Liver (tissue), 9 donors: ENCODE results near the gene EBF3. TPM values are rescaled to one million over a fixed set of nuclear protein-coding genes. Genes with fewer than 3 reads are reported as not detected.

Source experiments
- DNase-seq: peaks from one replicate; pipeline ENCODE4 v3.0.0-alpha.2; 2017; ENCODE audit warnings: low spot score
- H3K27ac ChIP-seq, 2 donors: one replicate each; pipeline ENCODE4 v1.7.0; 2013; ENCODE audit warnings: inconsistent platforms in 2 of 2, low read length in 2 of 2, control low read depth in 1 of 2, low read depth in 1 of 2, mild to moderate bottlenecking in 1 of 2
- H3K27me3 ChIP-seq, 4 donors: one replicate each; pipeline versions ENCODE4 v1.6.1 to v1.7.0; 2013; ENCODE audit warnings: low read length in 3 of 4, inconsistent platforms in 1 of 4, mild to moderate bottlenecking in 1 of 4, moderate library complexity in 1 of 4; ENCODE audit not compliant: control insufficient read depth in 4 of 4, insufficient read depth in 4 of 4
- H3K36me3 ChIP-seq, 4 donors: one replicate each; pipeline versions ENCODE4 v1.6.1 to v1.7.0; 2013; ENCODE audit warnings: low read length in 3 of 4, mild to moderate bottlenecking in 3 of 4, low read depth in 1 of 4, moderate library complexity in 1 of 4; ENCODE audit not compliant: control insufficient read depth in 4 of 4, insufficient read depth in 3 of 4
- H3K4me1 ChIP-seq, 4 donors: one replicate each; pipeline versions ENCODE4 v1.6.1 to v1.7.0; 2013; ENCODE audit warnings: low read length in 3 of 4, mild to moderate bottlenecking in 3 of 4, moderate library complexity in 1 of 4; ENCODE audit not compliant: control insufficient read depth in 4 of 4, insufficient read depth in 4 of 4
- H3K4me3 ChIP-seq, 3 donors: one replicate each; pipeline versions ENCODE4 v1.6.1 to v1.7.0; 2013; ENCODE audit warnings: low read length in 3 of 3, control low read depth in 1 of 3, low read depth in 1 of 3, mild to moderate bottlenecking in 1 of 3
- H3K9ac ChIP-seq, 2 donors: one replicate each; pipeline ENCODE4 v1.7.0; 2013; ENCODE audit warnings: low read length in 2 of 2, mild to moderate bottlenecking in 2 of 2, moderate library complexity in 2 of 2, control low read depth in 1 of 2, low read depth in 1 of 2
- H3K9me3 ChIP-seq, 4 donors: one replicate each; pipeline versions ENCODE4 v1.6.1 to v1.7.0; 2013; ENCODE audit warnings: low read length in 3 of 4; ENCODE audit not compliant: control insufficient read depth in 4 of 4
- EGR1 ChIP-seq, 2 donors: IDR thresholded peaks; 2 replicates each; pipeline ENCODE4 v1.6.1; 2016 to 2018; ENCODE audit warnings: antibody characterized with exemption in 2 of 2, low read depth in 2 of 2
- FOXA1 ChIP-seq: IDR thresholded peaks from 2 replicates; pipeline ENCODE4 v1.6.1; 2016; ENCODE audit warnings: antibody characterized with exemption
- FOXA2 ChIP-seq: IDR thresholded peaks from 2 replicates; pipeline ENCODE4 v1.6.1; 2016; ENCODE audit warnings: antibody characterized with exemption
- HNF4G ChIP-seq: IDR thresholded peaks from 2 replicates; pipeline ENCODE4 v1.6.1; 2016; ENCODE audit warnings: antibody characterized with exemption
- JUND ChIP-seq, 2 donors: IDR thresholded peaks; 2 replicates each; pipeline ENCODE4 v1.6.1; 2016; ENCODE audit warnings: antibody characterized with exemption in 2 of 2
- NR2F2 ChIP-seq: IDR thresholded peaks from 2 replicates; pipeline ENCODE4 v1.6.1; 2016; ENCODE audit warnings: antibody characterized with exemption
- RXRA ChIP-seq, 2 donors: IDR thresholded peaks; 2 replicates each; pipeline ENCODE4 v1.6.1; 2017 to 2018; ENCODE audit warnings: antibody characterized with exemption in 2 of 2, mild to moderate bottlenecking in 1 of 2
- SP1 ChIP-seq: IDR thresholded peaks from 2 replicates; pipeline ENCODE4 v1.6.1; 2018; ENCODE audit warnings: antibody characterized with exemption, mild to moderate bottlenecking
- TAF1 ChIP-seq: conservative IDR thresholded peaks from 2 replicates; pipeline ENCODE4 v1.6.1; 2016; ENCODE audit warnings: antibody characterized with exemption, mild to moderate bottlenecking
- YY1 ChIP-seq: IDR thresholded peaks from 2 replicates; pipeline ENCODE4 v1.6.1; 2016; ENCODE audit warnings: antibody characterized with exemption, mild to moderate bottlenecking
- WGBS: extraction: QIAGEN DNeasy Blood & Tissue Kit; methylation state at CpG from one replicate; pipeline ENCODE4 v1.1.7; 2013; 5-methylcytosine and 5-hydroxymethylcytosine counted together
- polyA plus RNA-seq, 2 donors: library from polyadenylated mRNA; stranded (reverse) in 1 of 2; unstranded in 1 of 2; fragments of 200-250 nt in 1 of 2; fragments of >200 nt in 1 of 2; fragmentation: Nextera tagmentation in 1 of 2; extraction: Ambion mirVana in 1 of 2; gene quantifications; one replicate each; pipeline versions ENCODE4 v1.2.1 to v1.2.3, GENCODE V29; 2013 to 2015
- total RNA-seq, 2 donors: library from RNA; depleted of rRNA; stranded (reverse); fragments of >200 nt; gene quantifications; one replicate each; pipeline ENCODE4 v1.2.3, GENCODE V29; 2014
- TF ChIP-seq, protein P1 (sequence below): IDR thresholded peaks from 2 replicates; pipeline ENCODE4 v1.6.1; 2016; ENCODE audit warnings: antibody characterized with exemption
- TF ChIP-seq, protein P2 (sequence below): IDR thresholded peaks from 2 replicates; pipeline ENCODE4 v1.6.1; 2016; ENCODE audit warnings: antibody characterized with exemption
- TF ChIP-seq, protein P3 (sequence below): IDR thresholded peaks from 2 replicates; pipeline ENCODE4 v1.6.1; 2016; ENCODE audit warnings: antibody characterized with exemption
- TF ChIP-seq, protein P4 (sequence below): IDR thresholded peaks from 2 replicates; pipeline ENCODE4 v1.6.1; 2016; ENCODE audit warnings: antibody characterized with exemption, mild to moderate bottlenecking
- TF ChIP-seq, protein P5 (sequence below): fragments of 150-350 bp; IDR thresholded peaks from 2 replicates; pipeline ENCODE4 v1.5.1; 2017; ENCODE audit warnings: improper control_type of control experiment, low read depth, low read length; ENCODE audit not compliant: missing input control
- donor health status: healthy.
- donor health status: healthy.
- donor health status: healthy.
- donor health status: healthy.
- donor health status: healthy.

Gene EBF3
- total and polyA plus RNA-seq, 4 donors: 0.02 to 0.08 TPM; not detected in 2

DNA sequence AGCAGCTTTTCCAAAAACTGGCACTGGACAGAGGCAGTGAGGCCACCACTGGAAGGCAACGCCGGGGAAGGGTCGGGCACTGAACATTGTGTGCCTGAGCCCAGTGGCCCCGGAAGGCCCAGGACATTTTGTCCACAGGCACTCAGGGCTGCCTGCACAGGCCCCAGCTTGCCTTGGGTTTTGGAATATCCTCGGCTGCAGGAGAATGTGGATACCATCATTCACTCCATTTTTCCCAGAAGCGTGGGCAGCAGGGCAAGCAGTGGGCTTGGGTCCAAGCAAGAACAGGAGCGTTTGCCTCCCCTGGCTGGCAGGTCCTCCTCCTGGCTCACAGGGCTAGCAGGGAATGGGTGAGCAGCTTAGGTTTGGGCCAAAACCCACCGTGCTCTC, 147.4 kb downstream of the EBF3 start:
- 94% methylated on average over 8 of the region's 8 CpGs for WGBS
- Histone ChIP-seq H3K9me3 (no peaks in the 10 kb centered on the region), H3K36me3 (no peaks in the 10 kb centered on the region), H3K9ac (no peak overlapping the region), H3K4me1 (peaks cover 0 to 5% (median 2%) of the 10 kb centered on the region in 4 donors), H3K4me3 (no peak overlapping the region), H3K27ac (no peak overlapping the region), H3K27me3 (no peaks in the 10 kb centered on the region)
- DNase-seq: no peak
- no peak for TF ChIP-seq EGR1 (IDR thresholded peaks at IDR 0.05; ENCODE audit: low read depth in 2 of 2)
- no peak for TF ChIP-seq FOXA2
- no peak for TF ChIP-seq NR2F2
- TF ChIP-seq, protein P1, sequence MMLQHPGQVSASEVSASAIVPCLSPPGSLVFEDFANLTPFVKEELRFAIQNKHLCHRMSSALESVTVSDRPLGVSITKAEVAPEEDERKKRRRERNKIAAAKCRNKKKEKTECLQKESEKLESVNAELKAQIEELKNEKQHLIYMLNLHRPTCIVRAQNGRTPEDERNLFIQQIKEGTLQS: no peak

DNA sequence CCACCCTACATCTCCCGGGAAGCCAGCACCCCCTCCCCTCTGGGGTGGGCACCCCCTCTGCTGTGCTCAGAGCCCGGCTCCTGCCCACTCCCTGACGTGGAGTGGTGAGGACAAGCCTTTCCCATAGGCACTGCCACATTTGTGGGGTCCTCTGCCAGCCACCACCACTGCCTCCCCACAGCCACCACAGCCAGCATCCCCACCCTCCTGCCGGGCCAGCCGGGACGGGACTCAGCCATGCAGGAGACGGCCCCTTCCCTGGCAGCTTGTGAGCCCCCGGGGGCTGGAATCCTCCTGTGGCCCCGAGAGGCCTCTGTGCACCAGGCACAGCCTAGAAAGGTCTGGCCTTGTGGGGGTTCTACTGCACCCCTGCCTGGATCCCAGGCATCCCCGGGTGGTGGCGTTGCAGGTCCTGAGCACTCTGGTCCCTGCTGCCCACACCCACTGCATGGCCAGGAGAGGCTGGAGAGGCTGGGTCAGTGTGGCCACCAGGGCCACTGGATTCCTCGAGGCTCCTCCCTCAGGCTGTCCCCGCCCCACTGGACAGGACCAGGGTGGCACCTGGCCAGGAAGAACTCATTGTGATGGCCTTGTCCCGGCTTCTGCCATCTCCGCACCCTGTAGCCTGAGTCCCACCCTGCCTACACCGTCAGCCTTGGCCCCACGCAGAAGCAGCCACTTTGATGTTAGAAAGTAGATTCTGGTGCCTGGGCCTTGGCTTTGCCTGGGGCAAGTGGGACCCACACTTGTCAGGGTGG, 148.0 kb downstream of the EBF3 start:
- no peak overlapping the region for H3K27ac ChIP-seq
- DNase-seq: peak; percentile 30
- no peaks in the 10 kb centered on the region for H3K9me3 ChIP-seq
- WGBS: 92% methylated on average over 17 of the region's 17 CpGs
- H3K4me1 ChIP-seq: peaks cover 0 to 5% (median 2%) of the 10 kb centered on the region in 4 donors
- TF ChIP-seq, protein P2, sequence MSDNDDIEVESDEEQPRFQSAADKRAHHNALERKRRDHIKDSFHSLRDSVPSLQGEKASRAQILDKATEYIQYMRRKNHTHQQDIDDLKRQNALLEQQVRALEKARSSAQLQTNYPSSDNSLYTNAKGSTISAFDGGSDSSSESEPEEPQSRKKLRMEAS: no peak
- TF ChIP-seq RXRA (IDR thresholded peaks at IDR 0.05): no peak
- TF ChIP-seq SP1: no peak
- no peak for TF ChIP-seq FOXA1
- no peak for TF ChIP-seq HNF4G
- TF ChIP-seq, protein P3, sequence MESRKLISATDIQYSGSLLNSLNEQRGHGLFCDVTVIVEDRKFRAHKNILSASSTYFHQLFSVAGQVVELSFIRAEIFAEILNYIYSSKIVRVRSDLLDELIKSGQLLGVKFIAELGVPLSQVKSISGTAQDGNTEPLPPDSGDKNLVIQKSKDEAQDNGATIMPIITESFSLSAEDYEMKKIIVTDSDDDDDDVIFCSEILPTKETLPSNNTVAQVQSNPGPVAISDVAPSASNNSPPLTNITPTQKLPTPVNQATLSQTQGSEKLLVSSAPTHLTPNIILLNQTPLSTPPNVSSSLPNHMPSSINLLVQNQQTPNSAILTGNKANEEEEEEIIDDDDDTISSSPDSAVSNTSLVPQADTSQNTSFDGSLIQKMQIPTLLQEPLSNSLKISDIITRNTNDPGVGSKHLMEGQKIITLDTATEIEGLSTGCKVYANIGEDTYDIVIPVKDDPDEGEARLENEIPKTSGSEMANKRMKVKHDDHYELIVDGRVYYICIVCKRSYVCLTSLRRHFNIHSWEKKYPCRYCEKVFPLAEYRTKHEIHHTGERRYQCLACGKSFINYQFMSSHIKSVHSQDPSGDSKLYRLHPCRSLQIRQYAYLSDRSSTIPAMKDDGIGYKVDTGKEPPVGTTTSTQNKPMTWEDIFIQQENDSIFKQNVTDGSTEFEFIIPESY: no peak
- no peak for TF ChIP-seq TAF1
- TF ChIP-seq NR2F2: no peak
- TF ChIP-seq, protein P4, sequence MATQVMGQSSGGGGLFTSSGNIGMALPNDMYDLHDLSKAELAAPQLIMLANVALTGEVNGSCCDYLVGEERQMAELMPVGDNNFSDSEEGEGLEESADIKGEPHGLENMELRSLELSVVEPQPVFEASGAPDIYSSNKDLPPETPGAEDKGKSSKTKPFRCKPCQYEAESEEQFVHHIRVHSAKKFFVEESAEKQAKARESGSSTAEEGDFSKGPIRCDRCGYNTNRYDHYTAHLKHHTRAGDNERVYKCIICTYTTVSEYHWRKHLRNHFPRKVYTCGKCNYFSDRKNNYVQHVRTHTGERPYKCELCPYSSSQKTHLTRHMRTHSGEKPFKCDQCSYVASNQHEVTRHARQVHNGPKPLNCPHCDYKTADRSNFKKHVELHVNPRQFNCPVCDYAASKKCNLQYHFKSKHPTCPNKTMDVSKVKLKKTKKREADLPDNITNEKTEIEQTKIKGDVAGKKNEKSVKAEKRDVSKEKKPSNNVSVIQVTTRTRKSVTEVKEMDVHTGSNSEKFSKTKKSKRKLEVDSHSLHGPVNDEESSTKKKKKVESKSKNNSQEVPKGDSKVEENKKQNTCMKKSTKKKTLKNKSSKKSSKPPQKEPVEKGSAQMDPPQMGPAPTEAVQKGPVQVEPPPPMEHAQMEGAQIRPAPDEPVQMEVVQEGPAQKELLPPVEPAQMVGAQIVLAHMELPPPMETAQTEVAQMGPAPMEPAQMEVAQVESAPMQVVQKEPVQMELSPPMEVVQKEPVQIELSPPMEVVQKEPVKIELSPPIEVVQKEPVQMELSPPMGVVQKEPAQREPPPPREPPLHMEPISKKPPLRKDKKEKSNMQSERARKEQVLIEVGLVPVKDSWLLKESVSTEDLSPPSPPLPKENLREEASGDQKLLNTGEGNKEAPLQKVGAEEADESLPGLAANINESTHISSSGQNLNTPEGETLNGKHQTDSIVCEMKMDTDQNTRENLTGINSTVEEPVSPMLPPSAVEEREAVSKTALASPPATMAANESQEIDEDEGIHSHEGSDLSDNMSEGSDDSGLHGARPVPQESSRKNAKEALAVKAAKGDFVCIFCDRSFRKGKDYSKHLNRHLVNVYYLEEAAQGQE: no peak
- TF ChIP-seq YY1: no peak
- TF ChIP-seq, protein P5, sequence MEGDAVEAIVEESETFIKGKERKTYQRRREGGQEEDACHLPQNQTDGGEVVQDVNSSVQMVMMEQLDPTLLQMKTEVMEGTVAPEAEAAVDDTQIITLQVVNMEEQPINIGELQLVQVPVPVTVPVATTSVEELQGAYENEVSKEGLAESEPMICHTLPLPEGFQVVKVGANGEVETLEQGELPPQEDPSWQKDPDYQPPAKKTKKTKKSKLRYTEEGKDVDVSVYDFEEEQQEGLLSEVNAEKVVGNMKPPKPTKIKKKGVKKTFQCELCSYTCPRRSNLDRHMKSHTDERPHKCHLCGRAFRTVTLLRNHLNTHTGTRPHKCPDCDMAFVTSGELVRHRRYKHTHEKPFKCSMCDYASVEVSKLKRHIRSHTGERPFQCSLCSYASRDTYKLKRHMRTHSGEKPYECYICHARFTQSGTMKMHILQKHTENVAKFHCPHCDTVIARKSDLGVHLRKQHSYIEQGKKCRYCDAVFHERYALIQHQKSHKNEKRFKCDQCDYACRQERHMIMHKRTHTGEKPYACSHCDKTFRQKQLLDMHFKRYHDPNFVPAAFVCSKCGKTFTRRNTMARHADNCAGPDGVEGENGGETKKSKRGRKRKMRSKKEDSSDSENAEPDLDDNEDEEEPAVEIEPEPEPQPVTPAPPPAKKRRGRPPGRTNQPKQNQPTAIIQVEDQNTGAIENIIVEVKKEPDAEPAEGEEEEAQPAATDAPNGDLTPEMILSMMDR: no peak
- no peak for TF ChIP-seq JUND (IDR thresholded peaks at IDR 0.05)
- H3K36me3 ChIP-seq: no peaks in the 10 kb centered on the region
- H3K4me3 ChIP-seq: no peak overlapping the region
- no peaks in the 10 kb centered on the region for H3K27me3 ChIP-seq
- H3K9ac ChIP-seq: no peak overlapping the region
